ENCODE data around the gene BCL2L11.
A peak's percentile ranks its signal among the peaks of the same experiment; 100 is the strongest.

Gene BCL2L11

GRCh38 chr2:111171337-111171930, 50.7 kb downstream of the BCL2L11 start:
- no peak for DNase-seq

GRCh38 chr2:111172666-111173065, 52.0 kb downstream of the BCL2L11 start:
- DNase-seq: no peak

- DNase-seq: no peak
Observed at GRCh38 chr2:111173338-111173737, 52.6 kb downstream of the BCL2L11 start.

GRCh38 chr2:111173856-111174255, 53.1 kb downstream of the BCL2L11 start:
- DNase-seq: no peak

- DNase-seq: no peak
Observed at GRCh38 chr2:111175615-111176014, 54.9 kb downstream of the BCL2L11 start.

- no peak for DNase-seq
Observed at GRCh38 chr2:111176388-111176787, 55.7 kb downstream of the BCL2L11 start.

GRCh38 chr2:111176867-111177266, 56.2 kb downstream of the BCL2L11 start:
- DNase-seq: no peak

- no peak for DNase-seq
Observed at GRCh38 chr2:111178296-111178695, 57.6 kb downstream of the BCL2L11 start.

- DNase-seq: peak; percentile 42
Observed at GRCh38 chr2:111178730-111179405, 58.2 kb downstream of the BCL2L11 start.

GRCh38 chr2:111182121-111182520, 61.4 kb downstream of the BCL2L11 start:
- no peak for DNase-seq

GRCh38 chr2:111182740-111183139, 62.0 kb downstream of the BCL2L11 start:
- no peak for DNase-seq

GRCh38 chr2:111184725-111185310, 64.1 kb downstream of the BCL2L11 start:
- peak; percentile 44 for DNase-seq

GRCh38 chr2:111185361-111186022, 64.8 kb downstream of the BCL2L11 start:
- peak; percentile 49 for DNase-seq

- no peak for DNase-seq
Observed at GRCh38 chr2:111186121-111186715, 65.5 kb downstream of the BCL2L11 start.

GRCh38 chr2:111186933-111187332, 66.2 kb downstream of the BCL2L11 start:
- no peak for DNase-seq

- no peak for DNase-seq
Observed at GRCh38 chr2:111188681-111189080, 68.0 kb downstream of the BCL2L11 start.

- DNase-seq: no peak
Observed at GRCh38 chr2:111189106-111189505, 68.4 kb downstream of the BCL2L11 start.

- DNase-seq: no peak
Observed at GRCh38 chr2:111190816-111191540, 70.3 kb downstream of the BCL2L11 start.

GRCh38 chr2:111191877-111192276, 71.2 kb downstream of the BCL2L11 start:
- DNase-seq: no peak

- no peak for DNase-seq
Observed at GRCh38 chr2:111192776-111193368, 72.2 kb downstream of the BCL2L11 start.

GRCh38 chr2:111194835-111195621, 74.3 kb downstream of the BCL2L11 start:
- no peak for DNase-seq

GRCh38 chr2:111196435-111196834, 75.7 kb downstream of the BCL2L11 start:
- no peak for DNase-seq

Measured in NCI-H510A treated with DMSO at 0.1 percent for 48 hours (cell line).